Lung (tissue), 12 donors: ENCODE data around the gene AKR1A1. TPM values are rescaled to one million over a fixed set of nuclear protein-coding genes. Genes with fewer than 3 reads are reported as not detected.

Experiments used
- ATAC-seq: fragments of 200-7000 bp; cut with Tn5 transposase; one replicate; pipeline ENCODE4 v1.9.1; 2020; ENCODE audit warnings: moderate number of reproducible peaks; ENCODE audit not compliant: insufficient read depth, low FRiP score
- DNase-seq, 3 donors: peaks; one replicate each; pipeline ENCODE4 v3.0.0-alpha.2; 2013 to 2017
- H3K27ac ChIP-seq, 2 donors: one replicate each; pipeline ENCODE4 v1.5.1; 2013; ENCODE audit warnings: mild to moderate bottlenecking in 2 of 2, moderate library complexity in 2 of 2, control low read depth in 1 of 2, inconsistent platforms in 1 of 2, low read depth in 1 of 2, low read length in 1 of 2
- H3K27me3 ChIP-seq, 3 donors: one replicate each; pipeline ENCODE4 v1.5.1; 2013; ENCODE audit warnings: low read length in 2 of 3; ENCODE audit not compliant: control insufficient read depth in 3 of 3, insufficient read depth in 3 of 3
- H3K36me3 ChIP-seq, 4 donors: one replicate each; pipeline ENCODE4 v1.5.1; 2013; ENCODE audit warnings: low read length in 4 of 4, mild to moderate bottlenecking in 1 of 4, moderate library complexity in 1 of 4; ENCODE audit not compliant: control insufficient read depth in 4 of 4, insufficient read depth in 4 of 4
- H3K4me1 ChIP-seq, 5 donors: one replicate each; pipeline ENCODE4 v1.5.1; 2013; ENCODE audit warnings: low read length in 5 of 5, mild to moderate bottlenecking in 2 of 5, moderate library complexity in 1 of 5; ENCODE audit not compliant: control insufficient read depth in 5 of 5, insufficient read depth in 5 of 5
- H3K4me3 ChIP-seq: one replicate; pipeline ENCODE4 v1.5.1; 2013; ENCODE audit warnings: mild to moderate bottlenecking, control low read depth, moderate library complexity
- H3K9ac ChIP-seq, 2 donors: one replicate each; pipeline ENCODE4 v1.5.1; 2013; ENCODE audit warnings: low read length in 2 of 2, control low read depth in 1 of 2; ENCODE audit not compliant: insufficient read depth in 1 of 2
- H3K9me3 ChIP-seq, 4 donors: one replicate each; pipeline ENCODE4 v1.5.1; 2013; ENCODE audit warnings: low read length in 3 of 4, mild to moderate bottlenecking in 1 of 4, moderate library complexity in 1 of 4; ENCODE audit not compliant: control insufficient read depth in 4 of 4, insufficient read depth in 3 of 4
- WGBS, 2 donors: extraction: QIAGEN DNeasy Blood & Tissue Kit; methylation state at CpG; one replicate each; pipeline ENCODE4 v1.1.7; 2013; 5-methylcytosine and 5-hydroxymethylcytosine counted together
- polyA plus RNA-seq, 2 donors: library from polyadenylated mRNA; stranded (reverse); fragments of 200-250 nt; gene quantifications; one replicate each; pipeline ENCODE4 v1.2.1, GENCODE V29; 2013
- total RNA-seq, 2 donors: library from RNA; depleted of rRNA in 1 of 2; stranded (reverse); fragments of >200 nt in 1 of 2; gene quantifications; one replicate each; pipeline ENCODE4 v1.2.1, GENCODE V29; 2014 to 2021
- TF ChIP-seq, protein P1 (sequence below): IDR thresholded peaks from 2 replicates; pipeline ENCODE4 v1.5.1; 2012; ENCODE audit warnings: mild to moderate bottlenecking; ENCODE audit errors: control extremely low read depth, extremely low read depth
- donor health status: control.
- donor health status: control.
- donor health status: Bipolar disorder and iron deficiency.
- donor health status: healthy.
- donor health status: DM: yes; HTN: yes; CAD: no.

The AKR1A1 gene
- total and polyA plus RNA-seq, 4 donors: 92.6 to 214 (median 210) TPM

- ATAC-seq: no peak
- Histone ChIP-seq H3K27ac (no peak overlapping the region), H3K27me3 (no peaks in the 10 kb centered on the region), H3K9me3 (no peaks in the 10 kb centered on the region), H3K4me3 (no peak overlapping the region), H3K9ac (no peak overlapping the region), H3K4me1 (no peaks in the 10 kb centered on the region), H3K36me3 (peaks cover 19 to 59% (median 48%) of the 10 kb centered on the region in 4 donors)
- TF ChIP-seq, protein P1, sequence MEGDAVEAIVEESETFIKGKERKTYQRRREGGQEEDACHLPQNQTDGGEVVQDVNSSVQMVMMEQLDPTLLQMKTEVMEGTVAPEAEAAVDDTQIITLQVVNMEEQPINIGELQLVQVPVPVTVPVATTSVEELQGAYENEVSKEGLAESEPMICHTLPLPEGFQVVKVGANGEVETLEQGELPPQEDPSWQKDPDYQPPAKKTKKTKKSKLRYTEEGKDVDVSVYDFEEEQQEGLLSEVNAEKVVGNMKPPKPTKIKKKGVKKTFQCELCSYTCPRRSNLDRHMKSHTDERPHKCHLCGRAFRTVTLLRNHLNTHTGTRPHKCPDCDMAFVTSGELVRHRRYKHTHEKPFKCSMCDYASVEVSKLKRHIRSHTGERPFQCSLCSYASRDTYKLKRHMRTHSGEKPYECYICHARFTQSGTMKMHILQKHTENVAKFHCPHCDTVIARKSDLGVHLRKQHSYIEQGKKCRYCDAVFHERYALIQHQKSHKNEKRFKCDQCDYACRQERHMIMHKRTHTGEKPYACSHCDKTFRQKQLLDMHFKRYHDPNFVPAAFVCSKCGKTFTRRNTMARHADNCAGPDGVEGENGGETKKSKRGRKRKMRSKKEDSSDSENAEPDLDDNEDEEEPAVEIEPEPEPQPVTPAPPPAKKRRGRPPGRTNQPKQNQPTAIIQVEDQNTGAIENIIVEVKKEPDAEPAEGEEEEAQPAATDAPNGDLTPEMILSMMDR: no peak
- DNase-seq: no peak
- WGBS, 2 donors: 97% methylated on average over 10 of the region's 10 CpGs
These were observed 60.1 kb downstream of the AKR1A1 start for GRCh38 chr1:45610589-45611226.

- Histone ChIP-seq H3K4me3 (no peak overlapping the region), H3K4me1 (no peaks in the 10 kb centered on the region), H3K9me3 (no peaks in the 10 kb centered on the region), H3K27me3 (no peaks in the 10 kb centered on the region), H3K27ac (no peak overlapping the region), H3K9ac (no peak overlapping the region), H3K36me3 (peaks cover 34 to 66% (median 57%) of the 10 kb centered on the region in 4 donors)
- no peak for DNase-seq
- 84 to 88% methylated on average over 8 of the region's 8 CpGs for WGBS, 2 donors
- TF ChIP-seq, protein P1: no peak
- ATAC-seq: no peak
These were observed 62.4 kb downstream of the AKR1A1 start for GRCh38 chr1:45612941-45613579.

DNA sequence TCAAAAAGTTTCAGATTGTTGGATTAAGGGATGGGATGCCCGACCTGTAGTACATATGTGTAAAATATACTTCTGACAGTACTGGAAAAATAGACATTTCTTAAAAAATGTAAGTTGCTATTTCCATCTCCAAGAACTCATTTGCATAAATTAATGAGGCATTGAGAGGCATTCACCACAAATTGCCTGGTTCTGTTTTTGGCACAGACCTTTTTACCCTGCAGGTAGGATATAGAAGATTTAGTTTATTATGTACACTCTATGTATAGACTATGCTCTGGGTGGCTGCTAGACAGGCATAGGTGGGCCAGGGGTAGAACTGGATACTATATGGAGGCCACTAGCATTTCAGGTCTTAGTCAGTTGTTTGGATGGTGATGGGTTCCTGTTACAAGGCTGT lies 65.3 kb downstream of the AKR1A1 start:
- 95 to 98% methylated on average over 1 of the region's 1 CpG for WGBS, 2 donors
- H3K4me3 ChIP-seq: no peak overlapping the region
- peaks cover 31 to 48% (median 42%) of the 10 kb centered on the region in 4 donors for H3K36me3 ChIP-seq
- no peak for ATAC-seq
- H3K4me1 ChIP-seq: peaks cover 0 to 11% (median 0%) of the 10 kb centered on the region in 5 donors
- DNase-seq: no peak
- no peak overlapping the region for H3K27ac ChIP-seq
- TF ChIP-seq, protein P1: no peak
- no peaks in the 10 kb centered on the region for H3K9me3 ChIP-seq
- no peak overlapping the region for H3K9ac ChIP-seq
- H3K27me3 ChIP-seq: no peaks in the 10 kb centered on the region
